ENCODE data around the gene STXBP6.

DNA sequence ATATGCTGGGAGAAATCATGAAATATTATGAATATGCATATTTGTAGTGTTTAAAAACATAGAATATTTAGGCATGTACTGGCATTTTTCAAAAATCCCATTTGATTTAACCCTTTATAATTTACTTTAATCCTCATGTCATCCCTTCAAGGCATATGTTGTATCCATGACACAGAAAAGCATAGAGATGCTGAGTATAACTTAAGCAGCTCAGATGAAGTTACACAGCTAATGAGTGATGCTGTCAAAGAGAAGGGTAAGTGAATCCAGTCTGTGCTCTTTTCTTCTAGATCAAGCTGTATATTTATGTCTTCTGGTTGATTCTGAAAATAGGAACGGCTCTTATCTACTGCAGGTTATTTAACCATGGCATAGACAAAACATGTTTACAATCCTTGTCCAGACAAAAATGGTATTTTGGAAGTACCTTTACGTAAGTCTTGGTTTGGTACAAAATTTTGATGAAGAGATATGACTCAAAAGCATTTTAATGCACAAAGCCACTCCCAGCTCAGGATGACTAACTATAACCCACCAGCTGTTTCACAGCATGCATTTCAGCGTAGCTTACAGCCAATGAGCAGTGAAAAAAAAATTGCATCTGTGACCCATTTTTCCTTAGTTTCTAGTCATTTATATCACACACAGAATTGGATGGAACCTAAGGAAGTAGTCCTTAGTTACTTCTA is 201.7 kb downstream of the STXBP6 start:
- TF ChIP-seq, protein P1, sequence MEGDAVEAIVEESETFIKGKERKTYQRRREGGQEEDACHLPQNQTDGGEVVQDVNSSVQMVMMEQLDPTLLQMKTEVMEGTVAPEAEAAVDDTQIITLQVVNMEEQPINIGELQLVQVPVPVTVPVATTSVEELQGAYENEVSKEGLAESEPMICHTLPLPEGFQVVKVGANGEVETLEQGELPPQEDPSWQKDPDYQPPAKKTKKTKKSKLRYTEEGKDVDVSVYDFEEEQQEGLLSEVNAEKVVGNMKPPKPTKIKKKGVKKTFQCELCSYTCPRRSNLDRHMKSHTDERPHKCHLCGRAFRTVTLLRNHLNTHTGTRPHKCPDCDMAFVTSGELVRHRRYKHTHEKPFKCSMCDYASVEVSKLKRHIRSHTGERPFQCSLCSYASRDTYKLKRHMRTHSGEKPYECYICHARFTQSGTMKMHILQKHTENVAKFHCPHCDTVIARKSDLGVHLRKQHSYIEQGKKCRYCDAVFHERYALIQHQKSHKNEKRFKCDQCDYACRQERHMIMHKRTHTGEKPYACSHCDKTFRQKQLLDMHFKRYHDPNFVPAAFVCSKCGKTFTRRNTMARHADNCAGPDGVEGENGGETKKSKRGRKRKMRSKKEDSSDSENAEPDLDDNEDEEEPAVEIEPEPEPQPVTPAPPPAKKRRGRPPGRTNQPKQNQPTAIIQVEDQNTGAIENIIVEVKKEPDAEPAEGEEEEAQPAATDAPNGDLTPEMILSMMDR (conservative IDR thresholded peaks at IDR 0.05; ENCODE audit: low read depth in 2 of 2), result no peak
- TF ChIP-seq EZH2 (IDR thresholded peaks at IDR 0.05; ENCODE audit: low read depth, unreplicated experiment), result no peak
- no peak for TF ChIP-seq CREB1 (CRISPR knock-in tag; IDR thresholded peaks at IDR 0.05; ENCODE audit: low read depth)
- TF ChIP-seq, protein P2, sequence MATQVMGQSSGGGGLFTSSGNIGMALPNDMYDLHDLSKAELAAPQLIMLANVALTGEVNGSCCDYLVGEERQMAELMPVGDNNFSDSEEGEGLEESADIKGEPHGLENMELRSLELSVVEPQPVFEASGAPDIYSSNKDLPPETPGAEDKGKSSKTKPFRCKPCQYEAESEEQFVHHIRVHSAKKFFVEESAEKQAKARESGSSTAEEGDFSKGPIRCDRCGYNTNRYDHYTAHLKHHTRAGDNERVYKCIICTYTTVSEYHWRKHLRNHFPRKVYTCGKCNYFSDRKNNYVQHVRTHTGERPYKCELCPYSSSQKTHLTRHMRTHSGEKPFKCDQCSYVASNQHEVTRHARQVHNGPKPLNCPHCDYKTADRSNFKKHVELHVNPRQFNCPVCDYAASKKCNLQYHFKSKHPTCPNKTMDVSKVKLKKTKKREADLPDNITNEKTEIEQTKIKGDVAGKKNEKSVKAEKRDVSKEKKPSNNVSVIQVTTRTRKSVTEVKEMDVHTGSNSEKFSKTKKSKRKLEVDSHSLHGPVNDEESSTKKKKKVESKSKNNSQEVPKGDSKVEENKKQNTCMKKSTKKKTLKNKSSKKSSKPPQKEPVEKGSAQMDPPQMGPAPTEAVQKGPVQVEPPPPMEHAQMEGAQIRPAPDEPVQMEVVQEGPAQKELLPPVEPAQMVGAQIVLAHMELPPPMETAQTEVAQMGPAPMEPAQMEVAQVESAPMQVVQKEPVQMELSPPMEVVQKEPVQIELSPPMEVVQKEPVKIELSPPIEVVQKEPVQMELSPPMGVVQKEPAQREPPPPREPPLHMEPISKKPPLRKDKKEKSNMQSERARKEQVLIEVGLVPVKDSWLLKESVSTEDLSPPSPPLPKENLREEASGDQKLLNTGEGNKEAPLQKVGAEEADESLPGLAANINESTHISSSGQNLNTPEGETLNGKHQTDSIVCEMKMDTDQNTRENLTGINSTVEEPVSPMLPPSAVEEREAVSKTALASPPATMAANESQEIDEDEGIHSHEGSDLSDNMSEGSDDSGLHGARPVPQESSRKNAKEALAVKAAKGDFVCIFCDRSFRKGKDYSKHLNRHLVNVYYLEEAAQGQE (IDR thresholded peaks at IDR 0.05; ENCODE audit: unreplicated experiment), result no peak
- TF ChIP-seq, protein P3, sequence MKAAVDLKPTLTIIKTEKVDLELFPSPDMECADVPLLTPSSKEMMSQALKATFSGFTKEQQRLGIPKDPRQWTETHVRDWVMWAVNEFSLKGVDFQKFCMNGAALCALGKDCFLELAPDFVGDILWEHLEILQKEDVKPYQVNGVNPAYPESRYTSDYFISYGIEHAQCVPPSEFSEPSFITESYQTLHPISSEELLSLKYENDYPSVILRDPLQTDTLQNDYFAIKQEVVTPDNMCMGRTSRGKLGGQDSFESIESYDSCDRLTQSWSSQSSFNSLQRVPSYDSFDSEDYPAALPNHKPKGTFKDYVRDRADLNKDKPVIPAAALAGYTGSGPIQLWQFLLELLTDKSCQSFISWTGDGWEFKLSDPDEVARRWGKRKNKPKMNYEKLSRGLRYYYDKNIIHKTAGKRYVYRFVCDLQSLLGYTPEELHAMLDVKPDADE (IDR thresholded peaks at IDR 0.05), result no peak
- TF ChIP-seq POLR2AphosphoS5 (IDR thresholded peaks at IDR 0.05; ENCODE audit: low read depth), result no peak
- no peak for TF ChIP-seq NANOG (IDR thresholded peaks at IDR 0.05; ENCODE audit: borderline replicate concordance)
- TF ChIP-seq EZH2phosphoT487 (IDR thresholded peaks at IDR 0.05; ENCODE audit: unreplicated experiment), result no peak

Data from GM23338 (cell line).